Activated CD8-positive, alpha-beta T cell treated with anti-CD3 and anti-CD28 coated beads, Interleukin-2, amount 10 ng/mL, durations not matched to agents 7 days and 5 days (primary cell): ENCODE results near the gene LHFPL6. TPM values are rescaled to one million over a fixed set of nuclear protein-coding genes. Genes with fewer than 3 reads are reported as not detected.

Experiments
- ATAC-seq: fragments of 150-1000 bp; cut with Tn5 transposase; one replicate; pipeline ENCODE4 v1.10.0; 2021; ENCODE audit warnings: moderate library complexity
- CTCF ChIA-PET: fragments of 350-600 bp; sonication (Branson Sonifier 250); formaldehyde crosslinking; loops from one replicate; lab custom pipeline; 2021; ENCODE audit warnings: antibody characterized with exemption; lab: Charles Lee
- POLR2A ChIA-PET: fragments of 350-600 bp; sonication (Branson Sonifier 250); formaldehyde crosslinking; loops from one replicate; lab custom pipeline; 2021; ENCODE audit warnings: antibody characterized with exemption; lab: Charles Lee
- DNase-seq: peaks from one replicate; pipeline ENCODE4 v3.0.0-alpha.2; 2020
- H3K27ac Mint-ChIP-seq: one replicate; pipeline ENCODE4 v1.8.0; 2021; ENCODE audit warnings: mild to moderate bottlenecking, mixed read lengths
- H3K27me3 Mint-ChIP-seq: one replicate; pipeline ENCODE4 v1.8.0; 2021; ENCODE audit warnings: low read depth, mixed read lengths
- H3K36me3 Mint-ChIP-seq: one replicate; pipeline ENCODE4 v1.8.0; 2021; ENCODE audit warnings: low read depth, mixed read lengths
- H3K4me1 Mint-ChIP-seq: one replicate; pipeline ENCODE4 v1.8.0; 2021; ENCODE audit warnings: low read depth, mixed read lengths
- H3K4me3 Mint-ChIP-seq: one replicate; pipeline ENCODE4 v1.8.0; 2021; ENCODE audit warnings: mild to moderate bottlenecking, mixed read lengths
- H3K9me3 Mint-ChIP-seq: one replicate; pipeline ENCODE4 v1.8.0; 2022; ENCODE audit warnings: mixed read lengths; ENCODE audit not compliant: insufficient read depth
- total RNA-seq, 2 experiments: library from RNA; stranded (reverse); gene quantifications; one replicate each; pipeline ENCODE4 v1.2.3, GENCODE V29; 2021

Gene LHFPL6
- total RNA-seq, 2 experiments from 2014 or later, result 0.13 TPM; not detected in 1

DNA sequence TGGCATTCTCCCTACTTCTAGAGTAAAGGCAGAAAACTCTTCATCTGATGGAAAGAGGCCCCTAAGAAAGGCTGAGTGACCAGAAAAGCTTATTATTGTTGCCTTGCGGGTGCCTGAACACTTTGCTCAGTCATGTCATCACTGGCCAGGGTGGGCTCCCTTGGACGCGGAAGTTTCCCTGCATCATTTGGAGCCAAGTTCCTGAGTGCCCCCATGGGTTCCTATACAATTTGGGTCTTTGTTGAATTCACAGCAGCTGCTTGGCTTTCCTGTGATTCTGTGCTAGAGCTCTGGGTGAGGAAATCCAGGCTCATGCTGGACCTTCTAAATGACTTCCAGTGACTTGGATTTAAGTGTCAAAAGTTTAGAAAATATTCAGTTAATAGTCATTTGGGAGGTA is 232.9 kb downstream of the LHFPL6 start:
- DNase-seq (no peak), ATAC-seq (no peak)
- Mint-ChIP-seq H3K27me3 (no peaks in the 10 kb centered on the region), H3K36me3 (no peaks in the 10 kb centered on the region), H3K27ac (no peak overlapping the region), H3K4me3 (no peak overlapping the region), H3K4me1 (no peaks in the 10 kb centered on the region), H3K9me3 (no peaks in the 10 kb centered on the region)
- POLR2A ChIA-PET, result no interaction called here
- CTCF ChIA-PET, result no interaction called here

DNA sequence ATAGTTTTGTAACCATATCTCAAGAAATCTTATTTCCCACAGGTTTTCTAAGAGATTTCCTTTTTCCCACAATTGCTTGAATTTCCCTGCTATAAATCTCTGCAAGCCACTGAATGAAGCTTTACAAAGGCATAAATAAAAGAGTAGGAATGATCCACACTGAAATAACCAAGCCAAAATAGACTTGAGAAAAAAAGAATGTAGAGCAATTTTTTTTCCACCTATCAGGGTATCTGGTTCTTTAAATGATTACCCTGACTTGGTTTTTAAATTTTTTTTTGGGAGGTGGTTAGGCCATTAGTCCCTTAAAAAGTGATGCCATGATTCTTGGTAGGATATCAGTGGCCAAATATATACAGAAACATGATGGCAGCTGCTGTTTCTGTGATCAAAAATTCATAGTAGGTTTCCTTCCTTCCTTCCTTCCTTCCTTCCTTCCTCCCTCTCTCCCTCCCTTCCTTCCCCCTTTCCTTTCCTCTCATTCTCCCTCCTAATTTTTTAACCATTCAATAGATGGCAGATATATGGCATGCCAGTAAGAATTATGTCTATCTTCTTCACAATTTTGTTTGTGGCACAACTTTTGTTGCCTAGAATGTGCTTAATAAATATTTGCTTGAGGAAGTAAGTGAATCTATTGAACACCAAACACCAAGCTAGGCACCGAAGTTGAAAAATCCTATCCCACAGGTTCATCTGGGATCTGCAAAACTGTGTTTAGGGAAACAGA is 233.7 kb downstream of the LHFPL6 start:
- DNase-seq, result no peak
- ATAC-seq, result no peak
- H3K4me1 Mint-ChIP-seq, result no peaks in the 10 kb centered on the region
- H3K9me3 Mint-ChIP-seq, result no peaks in the 10 kb centered on the region
- POLR2A ChIA-PET, result no interaction called here
- H3K27ac Mint-ChIP-seq, result no peak overlapping the region
- CTCF ChIA-PET, result no interaction called here
- H3K36me3 Mint-ChIP-seq, result no peaks in the 10 kb centered on the region
- H3K4me3 Mint-ChIP-seq, result no peak overlapping the region
- no peaks in the 10 kb centered on the region for H3K27me3 Mint-ChIP-seq

DNA sequence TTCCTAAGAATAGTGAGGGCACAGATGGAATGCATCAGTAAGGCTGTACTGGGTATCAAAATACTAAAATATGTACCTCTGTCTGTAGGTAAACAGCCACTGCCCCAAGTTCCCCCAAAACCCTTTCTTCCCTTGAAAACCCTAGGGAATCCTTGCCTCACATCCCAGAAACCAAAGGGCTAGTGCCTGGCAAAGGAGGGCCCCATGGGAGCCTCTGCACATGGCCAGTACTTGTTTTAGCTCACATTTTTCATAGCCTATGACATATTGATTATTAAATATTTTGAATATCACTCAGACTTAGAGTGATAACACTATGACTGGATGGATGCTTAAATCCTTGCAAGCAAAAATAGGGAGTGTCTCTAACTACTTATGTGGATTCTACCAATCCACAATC is 237.1 kb downstream of the LHFPL6 start:
- H3K4me1 Mint-ChIP-seq, result no peaks in the 10 kb centered on the region
- no peaks in the 10 kb centered on the region for H3K36me3 Mint-ChIP-seq
- no peaks in the 10 kb centered on the region for H3K9me3 Mint-ChIP-seq
- no peak overlapping the region for H3K27ac Mint-ChIP-seq
- no peak overlapping the region for H3K4me3 Mint-ChIP-seq
- DNase-seq, result no peak
- CTCF ChIA-PET, result no interaction called here
- no peak for ATAC-seq
- no peaks in the 10 kb centered on the region for H3K27me3 Mint-ChIP-seq
- POLR2A ChIA-PET, result no interaction called here

DNA sequence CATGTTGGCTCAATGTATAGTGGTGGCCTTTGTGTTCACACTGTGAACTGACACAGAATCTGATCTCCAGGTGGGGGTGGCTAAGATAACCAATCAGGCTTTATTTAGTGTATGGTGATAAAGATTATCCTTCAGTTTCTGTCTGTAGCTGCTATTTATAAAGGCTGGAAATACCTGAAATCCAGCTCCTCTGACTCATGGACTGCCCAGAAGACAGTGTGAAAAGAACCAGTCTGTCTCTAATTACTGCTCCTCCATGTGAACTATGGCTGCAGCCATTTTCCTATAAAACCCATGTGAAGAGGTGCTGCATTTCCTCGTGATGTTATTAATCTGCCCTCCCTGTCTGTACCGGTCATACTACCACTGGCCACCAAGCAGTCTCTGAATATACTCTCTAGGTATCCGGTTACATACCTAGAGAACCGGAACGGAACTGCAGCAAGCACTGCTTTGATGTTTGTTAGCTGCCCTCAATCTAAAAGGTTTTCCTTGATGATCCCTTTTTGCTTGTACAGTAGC is 238.0 kb downstream of the LHFPL6 start:
- ATAC-seq (no peak), DNase-seq (no peak)
- ChIA-PET POLR2A (no interaction called here), CTCF (no interaction called here)
- H3K27ac Mint-ChIP-seq, result no peak overlapping the region
- H3K27me3 Mint-ChIP-seq, result no peaks in the 10 kb centered on the region
- no peak overlapping the region for H3K4me3 Mint-ChIP-seq
- H3K4me1 Mint-ChIP-seq, result no peaks in the 10 kb centered on the region
- no peaks in the 10 kb centered on the region for H3K9me3 Mint-ChIP-seq
- no peaks in the 10 kb centered on the region for H3K36me3 Mint-ChIP-seq

DNA sequence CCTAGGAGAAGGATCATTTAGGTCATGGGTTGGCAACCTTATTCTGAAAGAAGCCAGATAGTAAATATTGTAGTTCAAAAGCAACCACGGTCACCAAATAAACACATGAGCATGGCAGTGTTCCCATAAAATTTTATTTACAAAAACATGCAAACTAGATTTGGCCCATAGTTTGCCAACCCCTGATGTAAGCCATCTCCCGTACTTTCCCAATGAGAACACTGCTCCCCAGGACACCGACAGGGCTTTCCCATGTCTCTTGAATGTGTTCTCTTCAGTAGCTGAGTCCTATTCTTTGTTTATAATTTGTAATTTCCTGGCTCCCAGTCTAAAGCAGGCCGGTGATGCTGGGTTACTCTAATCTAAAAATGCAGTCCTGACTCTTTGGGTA is 239.6 kb downstream of the LHFPL6 start:
- Mint-ChIP-seq H3K27me3 (no peaks in the 10 kb centered on the region), H3K9me3 (no peaks in the 10 kb centered on the region), H3K4me1 (no peaks in the 10 kb centered on the region), H3K27ac (no peak overlapping the region), H3K4me3 (no peak overlapping the region), H3K36me3 (no peaks in the 10 kb centered on the region)
- POLR2A ChIA-PET, result no interaction called here
- ATAC-seq (no peak), DNase-seq (no peak)
- CTCF ChIA-PET, result no interaction called here

DNA sequence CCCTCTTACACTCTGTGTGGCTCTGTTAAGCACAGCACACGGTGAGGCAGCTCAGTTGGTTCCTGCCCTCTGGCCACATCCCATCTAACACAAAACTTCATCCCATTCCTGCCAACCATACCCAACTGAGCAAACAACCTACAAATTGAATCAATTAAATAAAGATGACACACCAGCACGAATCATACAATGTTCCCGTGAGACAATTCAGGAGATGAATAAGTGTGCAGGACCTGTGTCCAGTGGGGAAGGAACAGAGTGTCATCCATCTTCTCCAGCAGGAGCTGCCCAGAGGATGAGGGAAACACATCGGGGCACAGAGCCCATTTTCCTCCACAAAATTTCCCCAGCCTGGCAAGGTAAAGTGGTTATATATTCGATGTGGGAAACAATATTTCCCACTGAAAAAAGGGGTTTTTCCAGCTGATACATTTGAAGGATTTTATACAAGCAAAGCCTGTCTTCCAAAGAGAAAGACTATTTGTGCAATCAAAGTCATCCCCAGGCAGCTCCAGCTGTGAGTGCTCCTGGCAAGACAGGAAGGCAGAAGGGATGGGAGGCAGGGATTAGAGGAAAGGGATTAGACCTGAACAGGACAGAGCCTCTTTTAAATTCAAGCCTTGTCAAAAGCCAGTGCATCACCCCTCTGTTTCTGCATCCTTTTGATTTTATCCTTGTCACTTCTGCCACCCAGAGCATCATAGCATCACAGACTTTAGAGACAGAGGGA is 240.2 kb downstream of the LHFPL6 start:
- H3K4me3 Mint-ChIP-seq, result no peak overlapping the region
- H3K36me3 Mint-ChIP-seq, result no peaks in the 10 kb centered on the region
- H3K27me3 Mint-ChIP-seq, result no peaks in the 10 kb centered on the region
- H3K9me3 Mint-ChIP-seq, result no peaks in the 10 kb centered on the region
- CTCF ChIA-PET, result no interaction called here
- H3K27ac Mint-ChIP-seq, result no peak overlapping the region
- DNase-seq (no peak), ATAC-seq (no peak)
- H3K4me1 Mint-ChIP-seq, result no peaks in the 10 kb centered on the region
- POLR2A ChIA-PET, result no interaction called here

DNA sequence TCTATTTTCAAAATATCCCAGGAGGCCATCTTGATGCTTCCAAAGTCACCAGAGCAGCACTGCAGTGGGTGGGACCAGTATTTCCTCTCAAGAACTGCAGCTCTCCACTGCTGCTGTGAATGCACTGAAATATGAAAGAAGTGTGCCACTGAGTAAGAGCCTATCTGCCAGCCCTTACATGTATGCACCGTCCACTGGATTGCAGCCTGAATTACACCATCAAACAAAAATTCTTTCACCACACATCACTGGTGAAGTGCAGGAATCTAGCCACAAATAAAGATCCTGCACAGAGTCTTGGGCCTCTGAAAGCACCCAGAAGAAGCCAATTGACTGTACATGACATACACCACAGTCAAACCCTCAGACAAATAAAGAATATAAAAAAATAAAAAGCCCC is 249.0 kb downstream of the LHFPL6 start:
- no peaks in the 10 kb centered on the region for H3K4me1 Mint-ChIP-seq
- no peak for DNase-seq
- H3K27me3 Mint-ChIP-seq, result peaks cover 2% of the 10 kb centered on the region
- no peak overlapping the region for H3K4me3 Mint-ChIP-seq
- H3K9me3 Mint-ChIP-seq, result no peaks in the 10 kb centered on the region
- CTCF ChIA-PET, result no interaction called here
- POLR2A ChIA-PET, result interaction anchor here (0.7 kb wide), 1 partner anchor 117 kb away, joined by 3 read pairs; no protein-coding TSS in a partner anchor
- no peaks in the 10 kb centered on the region for H3K36me3 Mint-ChIP-seq
- no peak for ATAC-seq
- H3K27ac Mint-ChIP-seq, result no peak overlapping the region

DNA sequence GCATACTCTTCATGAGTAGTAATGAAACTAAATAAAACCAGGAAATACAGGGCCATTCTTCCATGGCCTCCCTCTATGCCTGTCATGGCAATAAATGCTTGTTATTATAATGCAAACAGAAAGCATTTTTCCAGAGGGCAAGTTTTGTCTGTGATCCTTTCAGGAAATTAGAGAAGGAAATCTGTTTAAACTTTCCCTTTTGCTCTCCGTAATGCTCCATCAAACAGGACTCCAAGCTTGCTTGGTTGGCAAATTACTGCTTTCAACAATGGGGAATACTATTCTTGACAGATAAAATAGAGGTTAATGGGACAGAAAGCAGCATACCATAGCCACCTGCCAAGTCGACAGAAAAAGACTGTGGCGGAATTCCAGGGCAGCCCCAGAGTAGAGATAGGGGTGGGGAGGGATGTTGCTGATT is 252.5 kb downstream of the LHFPL6 start:
- Mint-ChIP-seq H3K4me3 (no peak overlapping the region), H3K36me3 (no peaks in the 10 kb centered on the region), H3K9me3 (no peaks in the 10 kb centered on the region), H3K27me3 (peaks cover 4% of the 10 kb centered on the region), H3K4me1 (no peaks in the 10 kb centered on the region), H3K27ac (no peak overlapping the region)
- POLR2A ChIA-PET, result no interaction called here
- no peak for ATAC-seq
- CTCF ChIA-PET, result no interaction called here
- DNase-seq, result no peak

DNA sequence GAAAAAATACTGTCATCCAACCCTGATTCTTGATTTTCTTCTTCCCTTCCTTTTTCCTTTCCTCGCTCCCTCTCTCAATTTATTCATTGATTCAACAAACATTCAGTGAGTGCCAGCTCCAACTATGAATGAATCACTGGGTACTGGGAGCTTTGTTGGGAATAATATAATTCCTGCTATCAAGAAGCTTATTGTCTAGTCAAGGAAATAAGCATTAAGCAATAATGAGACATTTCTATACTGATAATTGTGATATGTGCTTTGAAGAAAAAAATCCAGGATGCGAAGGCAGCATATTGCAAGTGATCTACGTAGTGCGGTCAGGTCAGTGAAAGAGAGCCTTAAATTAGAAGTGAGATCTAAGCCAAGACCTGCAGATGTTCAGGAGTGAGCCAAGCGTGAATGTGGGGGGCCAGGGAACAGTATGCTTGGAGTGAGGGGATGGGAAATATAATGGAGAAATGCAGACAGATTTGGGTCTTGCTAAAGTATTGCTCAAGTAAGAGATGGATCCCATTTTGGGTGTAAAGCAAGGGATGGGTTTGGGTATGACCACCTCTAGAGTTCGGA is 253.5 kb downstream of the LHFPL6 start:
- ATAC-seq, result no peak
- no peak for DNase-seq
- CTCF ChIA-PET, result no interaction called here
- no peak overlapping the region for H3K27ac Mint-ChIP-seq
- POLR2A ChIA-PET, result no interaction called here
- no peaks in the 10 kb centered on the region for H3K9me3 Mint-ChIP-seq
- H3K27me3 Mint-ChIP-seq, result peaks cover 4% of the 10 kb centered on the region
- H3K36me3 Mint-ChIP-seq, result no peaks in the 10 kb centered on the region
- no peak overlapping the region for H3K4me3 Mint-ChIP-seq
- no peaks in the 10 kb centered on the region for H3K4me1 Mint-ChIP-seq

DNA sequence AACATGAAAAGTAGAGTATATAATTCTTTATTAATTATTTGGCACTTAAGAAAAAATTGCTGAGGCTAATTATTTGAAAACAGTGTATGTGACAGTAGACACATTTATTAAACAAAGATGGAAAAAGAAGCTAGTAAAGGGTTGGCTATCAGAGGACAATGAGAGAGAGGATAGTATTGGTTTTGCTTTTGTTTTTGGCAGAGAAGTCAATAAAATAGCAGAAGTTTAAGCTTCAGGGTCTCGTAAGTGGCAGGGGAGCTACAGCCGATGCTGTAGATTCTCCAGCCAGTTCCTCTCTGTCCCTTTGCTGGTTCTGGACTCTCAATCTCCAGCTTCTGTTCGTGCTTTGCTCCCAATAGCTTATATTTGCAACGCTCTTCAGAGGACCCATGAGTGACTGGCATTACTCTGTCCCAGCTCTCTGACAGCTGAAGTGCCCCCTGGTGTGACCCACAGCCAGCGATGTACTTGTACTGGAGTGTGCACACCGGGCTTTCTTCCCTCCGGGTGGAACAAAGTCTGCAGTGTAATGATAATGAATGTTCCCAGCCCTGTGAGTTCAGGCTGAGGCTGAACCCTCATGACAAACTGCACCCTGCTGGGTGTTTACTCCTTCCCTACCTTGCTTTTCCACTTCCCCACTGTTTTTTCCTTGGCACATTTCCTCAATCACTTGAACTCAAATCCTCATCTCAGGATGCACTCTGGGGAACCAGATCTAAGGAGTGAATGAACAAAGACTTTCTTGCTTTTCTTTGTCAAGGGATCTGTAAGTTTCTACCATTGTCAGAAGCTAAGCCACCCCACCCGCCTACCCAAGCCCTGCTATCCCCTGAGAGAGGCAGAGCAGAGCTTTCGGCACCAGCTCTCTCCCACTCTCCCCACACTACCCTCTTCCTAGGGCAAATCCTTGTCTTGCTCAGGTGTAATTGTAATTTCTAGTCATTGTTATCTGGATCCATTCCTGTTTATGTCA is 254.8 kb downstream of the LHFPL6 start:
- H3K9me3 Mint-ChIP-seq, result no peaks in the 10 kb centered on the region
- peaks cover 4% of the 10 kb centered on the region for H3K27me3 Mint-ChIP-seq
- ATAC-seq, result no peak
- POLR2A ChIA-PET, result no interaction called here
- CTCF ChIA-PET, result no interaction called here
- no peaks in the 10 kb centered on the region for H3K4me1 Mint-ChIP-seq
- no peak overlapping the region for H3K4me3 Mint-ChIP-seq
- no peak overlapping the region for H3K27ac Mint-ChIP-seq
- H3K36me3 Mint-ChIP-seq, result no peaks in the 10 kb centered on the region
- DNase-seq, result no peak

DNA sequence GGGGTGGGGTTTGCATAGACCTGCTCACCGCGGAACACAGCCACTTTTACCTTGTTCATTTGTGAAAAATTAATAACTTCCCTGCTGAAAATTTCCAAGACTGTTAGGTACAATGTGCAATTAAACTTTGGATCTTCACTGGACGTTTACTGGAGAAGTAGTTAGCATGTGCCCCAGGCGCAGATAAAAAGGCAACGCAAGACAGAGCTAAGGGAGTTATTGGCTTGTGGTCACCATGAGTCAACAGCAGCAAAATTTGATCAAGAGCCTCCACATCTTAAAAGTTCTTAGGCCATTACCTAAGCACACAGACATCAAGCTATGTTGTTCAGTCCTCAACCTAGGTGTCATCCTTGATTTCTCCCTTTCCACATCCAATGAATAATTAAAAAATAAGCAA is 257.0 kb downstream of the LHFPL6 start:
- H3K27me3 Mint-ChIP-seq, result peaks cover 4% of the 10 kb centered on the region
- ChIA-PET POLR2A (no interaction called here), CTCF (no interaction called here)
- ATAC-seq (no peak), DNase-seq (no peak)
- no peak overlapping the region for H3K4me3 Mint-ChIP-seq
- H3K36me3 Mint-ChIP-seq, result no peaks in the 10 kb centered on the region
- no peaks in the 10 kb centered on the region for H3K4me1 Mint-ChIP-seq
- no peak overlapping the region for H3K27ac Mint-ChIP-seq
- H3K9me3 Mint-ChIP-seq, result no peaks in the 10 kb centered on the region
